Kidney glomerular epithelial cell (primary cell): ENCODE results near the gene SCYGR3.

Source experiments
- DNase-seq: peaks from one replicate; lab custom pipeline; 2025; lab: John Stamatoyannopoulos, UW

The SCYGR3 gene, protein sequence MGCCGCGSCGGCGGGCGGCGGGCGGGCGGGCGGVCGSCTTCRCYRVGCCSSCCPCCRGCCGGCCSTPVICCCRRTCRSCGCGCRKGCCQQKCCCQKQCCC

DNA sequence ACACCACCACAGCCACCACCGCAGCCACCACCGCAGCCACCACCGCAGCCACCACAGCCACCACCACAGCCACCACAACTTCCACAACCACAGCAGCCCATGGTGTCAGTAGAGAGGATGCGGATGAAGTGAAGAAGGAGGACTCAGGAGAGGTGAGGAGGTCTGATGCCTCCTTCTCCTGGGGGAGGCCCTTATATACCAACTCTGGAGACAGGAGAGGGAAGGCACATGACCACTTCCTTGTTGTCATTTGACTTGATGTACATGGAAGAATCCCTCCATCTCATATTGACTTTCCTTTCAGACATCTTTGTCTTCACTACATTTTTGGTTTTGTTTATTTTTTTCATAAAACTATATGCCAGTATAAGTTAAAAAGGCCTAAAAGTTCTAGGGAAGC, at the start of gene SCYGR3:
Gene SCYGR3 (minus strand): TSS at position 101 of the 400 bp plus-strand sequence. CDS start 0 bp downstream, at position 101.
- no peak for DNase-seq

DNA sequence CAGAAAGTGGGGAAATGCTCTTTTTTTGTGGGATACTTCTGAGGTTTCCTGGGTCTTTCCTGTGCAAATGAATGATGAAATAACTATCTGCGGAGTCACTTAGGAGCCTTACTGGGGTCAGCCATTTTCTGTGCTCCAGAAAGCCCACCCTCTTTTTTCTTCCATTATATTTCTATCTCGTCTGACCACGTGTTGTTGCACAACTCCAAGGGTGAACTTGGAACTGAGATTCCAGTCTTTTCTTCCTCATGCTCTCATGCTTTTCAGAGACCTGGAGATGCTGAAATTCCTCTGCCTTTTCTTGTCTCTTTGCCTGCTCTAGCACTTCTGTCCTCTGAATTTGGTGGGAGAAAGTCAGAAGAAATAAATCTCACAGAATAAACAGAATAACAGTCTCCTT, 47.2 kb upstream of the SCYGR3 start:
- no peak for DNase-seq

DNA sequence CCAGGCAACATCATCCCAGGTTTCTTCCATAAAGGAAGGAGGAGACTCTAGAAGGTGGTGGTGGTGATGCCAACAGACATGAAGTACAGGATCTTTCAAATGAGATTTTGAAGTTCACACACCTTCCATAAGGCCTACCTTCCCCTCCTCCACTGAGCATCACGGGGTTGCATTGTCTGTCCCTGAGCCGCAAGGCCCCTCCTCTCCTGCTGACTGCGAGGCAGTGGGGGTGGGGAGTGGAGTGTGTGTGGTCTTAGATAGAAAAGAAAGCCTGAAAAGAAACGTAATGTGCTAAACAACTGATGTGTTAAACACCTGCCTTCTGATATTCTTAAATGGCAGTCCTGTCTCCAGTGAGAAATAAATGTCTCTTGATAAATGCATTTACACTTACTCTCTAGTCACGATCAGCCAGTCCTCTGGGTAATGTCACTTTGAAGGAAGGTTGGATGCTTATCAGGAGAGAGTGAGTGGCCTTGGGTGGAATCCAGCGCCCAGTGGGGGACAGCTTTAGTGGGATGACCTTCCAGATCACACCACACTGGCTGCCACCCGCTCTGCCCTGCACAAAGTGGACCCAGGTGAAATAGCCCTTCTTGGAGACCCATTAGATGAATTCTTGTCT, 46.5 kb upstream of the SCYGR3 start:
- DNase-seq: no peak

DNA sequence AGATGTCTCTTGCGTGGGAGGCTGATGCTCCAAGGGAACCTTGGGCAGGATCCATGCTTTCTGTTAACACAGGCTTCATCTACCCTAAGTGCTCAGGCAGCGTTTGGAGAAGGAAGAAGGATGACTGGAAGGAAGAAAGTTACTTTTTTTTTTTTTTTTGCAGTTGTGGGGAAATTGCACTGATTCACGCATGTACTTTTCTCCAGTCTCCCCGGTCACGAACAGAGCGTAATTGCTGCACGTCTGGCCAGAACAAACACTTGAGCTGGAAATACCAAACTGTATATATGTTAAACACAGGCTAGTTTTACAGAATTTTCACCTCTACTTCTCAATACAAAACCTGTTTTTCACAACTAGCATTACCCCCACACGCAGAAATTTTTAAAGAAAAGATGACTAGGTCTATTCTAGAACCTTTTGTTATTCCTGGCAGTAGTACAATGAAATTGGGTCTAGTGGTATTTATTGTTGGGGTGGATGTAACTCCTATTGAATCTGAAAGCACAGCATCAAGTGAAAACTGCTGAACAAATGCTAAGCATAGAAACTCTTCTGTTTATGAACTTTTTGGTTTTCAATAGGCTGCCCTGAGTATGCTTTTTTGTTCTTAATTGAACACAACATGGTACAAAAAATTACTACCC, 42.7 kb upstream of the SCYGR3 start:
- DNase-seq: no peak

DNA sequence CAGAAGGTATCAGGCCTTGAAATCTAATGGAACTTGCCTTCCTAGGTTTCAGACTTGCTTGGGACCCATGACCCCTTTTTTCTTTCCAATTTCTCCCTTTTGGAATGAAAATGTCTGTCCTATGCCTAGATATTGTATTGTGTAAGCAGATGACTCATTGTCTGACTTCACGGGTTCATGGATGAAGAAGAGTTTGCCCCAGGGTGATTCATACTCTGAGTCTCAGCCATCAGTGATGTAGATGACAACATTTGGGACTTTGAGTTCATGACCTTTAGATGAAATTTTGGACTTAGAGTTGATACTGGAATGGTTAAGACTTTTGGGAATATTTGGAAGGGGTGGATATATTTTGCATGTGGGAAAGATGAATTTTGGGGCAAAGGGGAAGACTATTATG, 40.8 kb upstream of the SCYGR3 start:
- peak; percentile 44 for DNase-seq

DNA sequence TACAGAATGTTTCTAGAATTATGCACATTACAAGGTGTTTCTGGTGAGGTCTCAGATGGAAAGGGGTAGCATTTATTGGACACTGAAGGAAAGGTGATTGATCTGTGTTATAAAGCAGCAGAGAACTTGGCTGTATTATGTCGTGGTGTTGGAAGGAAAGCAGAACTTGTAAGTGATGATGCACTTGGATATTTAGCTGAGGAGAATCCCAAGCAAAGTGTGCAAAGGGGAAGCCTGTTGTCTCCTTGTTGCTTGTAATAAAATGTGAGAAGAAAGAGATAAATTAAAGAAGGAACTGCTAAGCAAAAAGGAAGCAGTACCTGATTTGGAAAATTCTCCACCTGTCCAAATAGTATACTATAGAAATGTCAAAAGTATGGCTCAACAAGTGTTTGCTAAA, 39.8 kb upstream of the SCYGR3 start:
- DNase-seq: no peak

DNA sequence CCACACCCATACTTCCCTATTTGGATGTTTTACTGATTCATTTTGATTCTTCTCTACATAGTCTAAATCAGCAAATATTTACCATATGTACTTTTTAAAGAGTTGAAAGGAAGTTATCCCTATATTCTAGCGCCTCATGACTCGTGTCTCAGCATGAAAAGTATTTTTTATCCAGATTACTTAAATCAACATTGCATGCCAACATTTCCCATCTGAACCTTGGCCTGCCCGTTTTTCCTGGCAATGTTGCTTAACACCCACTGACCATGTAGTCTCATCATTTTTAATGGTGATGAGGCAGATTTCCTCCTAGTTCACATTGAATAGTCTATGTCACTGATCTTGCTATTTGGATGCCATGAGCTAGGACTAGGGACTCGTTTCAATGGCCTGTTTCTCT, 38.8 kb upstream of the SCYGR3 start:
- no peak for DNase-seq

DNA sequence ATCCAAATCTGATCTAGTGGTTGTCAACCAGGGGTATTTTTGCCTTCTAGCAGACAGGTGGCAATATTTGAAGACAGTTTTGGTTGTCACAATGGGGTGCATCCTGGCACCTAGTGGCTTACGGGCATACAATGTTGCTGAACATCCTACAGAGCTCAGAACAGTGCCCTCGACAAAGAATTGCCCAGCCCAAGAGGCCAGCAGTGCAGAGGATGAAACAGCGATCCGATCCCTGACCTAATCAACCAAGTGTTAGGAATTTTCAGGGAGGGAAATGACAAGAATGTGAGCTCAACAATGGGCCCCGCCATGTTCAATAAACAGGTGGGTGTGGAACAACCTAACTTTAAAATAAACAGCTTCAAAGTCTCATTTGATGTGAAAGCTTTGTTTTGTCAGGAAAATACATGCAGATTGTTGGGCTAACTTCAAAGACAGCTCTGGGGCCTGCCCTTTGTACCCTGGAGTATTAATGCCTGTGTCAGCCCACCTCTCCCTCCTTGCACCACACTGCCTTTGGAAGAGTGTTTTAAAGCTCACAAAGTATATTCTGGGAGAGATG, 29.4 kb upstream of the SCYGR3 start:
- DNase-seq: no peak

DNA sequence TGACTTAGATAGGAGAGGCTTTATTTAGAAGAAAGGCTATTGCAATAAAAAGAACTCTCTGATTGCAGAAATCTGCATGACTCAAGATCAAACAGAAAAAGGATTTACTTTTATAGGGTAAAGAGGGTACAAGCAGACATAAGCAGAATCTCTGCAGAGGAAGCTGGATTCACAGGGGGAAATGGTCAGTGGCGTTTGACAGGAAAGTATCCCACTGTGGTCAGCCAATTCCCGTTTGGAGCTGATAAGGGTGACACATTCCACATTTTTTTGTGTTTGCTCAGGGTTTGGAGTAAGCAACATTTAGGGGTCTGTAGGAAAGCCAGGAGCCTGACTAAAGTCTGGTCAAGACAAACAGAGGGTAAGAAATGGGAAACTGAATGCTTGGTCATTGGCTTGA, 28.0 kb upstream of the SCYGR3 start:
- no peak for DNase-seq

DNA sequence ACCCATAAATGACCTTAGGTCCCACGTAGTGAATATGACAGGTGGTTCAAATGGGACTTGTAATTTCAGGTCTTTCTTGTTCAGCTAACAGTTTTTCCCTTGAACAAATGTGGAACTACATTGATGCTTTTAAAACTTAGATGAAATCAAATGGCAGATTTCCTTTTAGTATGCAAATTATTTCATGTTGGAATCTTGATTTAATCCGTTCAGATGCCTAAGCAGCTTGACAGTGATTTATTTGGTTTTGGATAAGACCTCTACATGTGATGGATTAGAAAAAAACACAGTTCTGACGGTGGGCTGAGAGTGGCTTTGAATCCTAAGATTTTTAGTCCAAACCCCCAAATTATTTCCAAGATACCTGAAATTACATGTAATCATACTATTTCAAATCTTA, 19.6 kb upstream of the SCYGR3 start:
- DNase-seq: no peak

DNA sequence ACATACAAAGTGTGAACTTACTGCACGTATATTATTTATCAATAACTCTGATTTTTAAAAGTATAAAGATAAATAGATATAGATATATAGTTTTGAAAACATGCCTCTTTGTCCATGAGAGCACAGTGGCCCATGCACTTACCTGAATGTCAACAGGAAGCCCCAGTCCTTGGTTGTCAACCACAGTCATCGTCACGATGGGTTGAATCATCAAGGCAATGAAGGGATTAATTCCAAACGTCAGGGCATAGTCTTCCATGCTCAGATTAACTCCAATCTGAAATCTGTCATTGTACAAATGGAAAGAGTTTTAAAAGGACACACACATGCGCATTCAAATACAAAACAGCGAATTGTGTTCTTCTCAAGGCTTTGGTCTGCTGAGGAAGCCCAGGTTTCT, 18.2 kb upstream of the SCYGR3 start:
- no peak for DNase-seq

DNA sequence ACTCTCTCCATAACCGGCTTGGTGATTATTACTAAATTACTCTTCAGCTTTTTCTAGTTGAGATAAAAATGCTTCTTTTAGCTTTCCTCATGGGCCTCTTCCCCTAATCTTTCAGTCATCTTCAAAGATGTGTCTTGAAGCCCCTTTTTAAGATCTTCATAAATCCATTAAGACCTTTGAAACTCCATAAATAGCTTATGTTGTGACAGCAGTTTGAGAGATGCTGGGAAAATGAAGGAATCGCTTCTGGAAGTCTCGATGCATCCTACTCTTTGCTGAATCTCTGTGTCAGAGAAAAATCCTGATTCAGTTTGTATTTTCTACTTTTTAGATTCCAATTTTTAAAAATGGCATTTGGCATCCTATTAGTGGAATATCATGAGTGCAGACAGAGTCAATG, 15.7 kb upstream of the SCYGR3 start:
- no peak for DNase-seq

DNA sequence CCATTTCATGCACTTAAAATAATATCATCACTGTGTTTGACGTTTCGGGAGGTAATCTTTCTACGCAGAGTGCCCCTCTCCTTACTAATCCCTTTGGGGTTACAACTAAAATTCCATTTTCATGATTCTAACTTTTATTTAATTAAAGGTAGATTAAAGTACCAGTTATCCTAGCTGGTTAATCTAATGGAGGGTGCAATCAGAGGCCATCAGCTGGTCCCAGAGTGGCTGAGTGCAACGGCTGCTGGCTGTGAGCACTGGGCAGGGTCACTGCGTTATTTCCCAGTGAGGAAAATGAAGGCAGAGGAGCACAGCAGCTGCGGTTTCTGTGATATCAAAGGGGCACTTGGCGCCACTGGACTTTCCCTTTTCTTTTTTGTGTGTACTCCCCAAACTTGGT, 14.8 kb upstream of the SCYGR3 start:
- DNase-seq: no peak

DNA sequence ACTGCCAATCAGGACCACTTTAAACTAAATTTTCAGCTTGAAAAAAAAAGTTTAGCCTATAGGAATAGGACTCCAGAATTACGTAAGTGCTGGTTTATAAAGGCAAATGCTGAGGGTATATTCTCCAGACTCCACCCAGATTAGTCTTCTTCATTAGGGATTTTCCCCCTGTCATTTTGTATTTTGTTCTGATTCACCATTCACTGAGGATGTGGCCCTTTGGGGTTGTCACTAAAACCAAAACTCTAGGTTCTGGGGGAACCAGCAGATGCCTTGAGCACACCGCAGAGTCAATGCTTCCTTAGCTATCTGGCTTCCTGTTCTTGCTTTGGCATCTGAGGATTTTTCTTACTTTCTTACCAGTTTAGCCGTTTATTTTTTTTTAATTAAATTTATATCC, 13.1 kb upstream of the SCYGR3 start:
- DNase-seq: no peak

DNA sequence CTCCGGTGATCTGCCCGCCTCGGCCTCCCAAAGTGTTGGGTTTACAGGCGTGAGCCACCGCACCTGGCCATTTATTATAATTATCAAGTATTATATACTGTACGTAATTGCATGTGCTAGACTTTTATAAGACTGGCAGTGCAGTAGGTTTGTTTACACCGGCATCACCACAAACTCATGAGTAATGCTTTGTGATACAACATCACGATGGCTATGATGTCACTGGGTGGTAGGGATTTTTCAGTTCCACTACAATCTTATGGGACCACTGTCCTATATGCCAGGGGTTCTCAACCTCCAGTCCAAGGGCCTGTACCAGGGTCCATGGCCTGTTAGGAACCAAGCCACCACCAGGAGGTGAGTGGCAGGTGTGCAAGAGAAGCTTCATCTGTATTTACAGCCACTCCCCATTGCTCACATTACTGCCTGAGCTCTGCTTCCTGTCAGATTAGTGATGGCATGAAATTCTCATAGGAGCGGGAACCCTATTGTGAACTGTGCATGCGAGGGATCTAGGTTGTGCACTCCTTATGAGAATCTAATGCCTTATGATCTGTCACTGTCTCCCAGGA, 12.0 kb upstream of the SCYGR3 start:
- DNase-seq: no peak

DNA sequence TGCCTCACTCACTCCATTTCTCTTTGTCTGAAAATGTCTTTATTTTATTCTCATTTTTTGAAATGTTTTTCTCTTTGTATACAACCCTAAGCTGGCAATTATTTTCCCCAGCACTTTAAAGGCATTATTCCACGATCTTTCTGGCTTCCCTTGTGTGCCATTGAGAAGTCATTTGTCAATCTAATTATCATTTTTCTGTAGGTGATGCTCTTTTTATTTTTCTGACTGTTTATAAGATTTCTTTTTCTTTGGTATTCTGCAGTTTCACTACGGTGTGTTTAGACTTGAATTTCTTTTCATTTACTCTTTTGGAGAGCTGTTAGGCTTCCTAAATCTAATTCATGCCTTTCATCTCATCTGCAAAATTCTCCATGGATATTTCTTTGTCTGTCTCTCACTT, 10.8 kb upstream of the SCYGR3 start:
- no peak for DNase-seq

DNA sequence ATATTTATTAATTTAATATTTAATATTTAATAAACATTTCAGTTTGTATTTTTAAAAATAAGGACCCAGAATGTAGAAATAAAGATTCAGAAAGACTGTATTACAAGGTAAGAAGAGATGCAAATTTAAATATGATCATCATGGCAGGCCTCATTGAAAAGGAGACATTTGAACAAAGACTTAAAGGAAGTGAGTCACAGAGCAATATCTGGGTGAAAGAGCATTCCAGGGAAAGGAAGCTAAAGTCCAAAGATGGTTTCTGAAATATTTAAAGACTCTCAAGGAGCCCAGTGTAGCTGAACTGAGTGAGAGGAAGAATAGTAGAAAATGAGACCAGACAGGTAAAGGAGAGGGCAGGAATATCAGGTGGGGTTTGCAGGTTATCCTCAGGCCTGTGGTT, 8.6 kb upstream of the SCYGR3 start:
- peak; percentile 10 for DNase-seq

DNA sequence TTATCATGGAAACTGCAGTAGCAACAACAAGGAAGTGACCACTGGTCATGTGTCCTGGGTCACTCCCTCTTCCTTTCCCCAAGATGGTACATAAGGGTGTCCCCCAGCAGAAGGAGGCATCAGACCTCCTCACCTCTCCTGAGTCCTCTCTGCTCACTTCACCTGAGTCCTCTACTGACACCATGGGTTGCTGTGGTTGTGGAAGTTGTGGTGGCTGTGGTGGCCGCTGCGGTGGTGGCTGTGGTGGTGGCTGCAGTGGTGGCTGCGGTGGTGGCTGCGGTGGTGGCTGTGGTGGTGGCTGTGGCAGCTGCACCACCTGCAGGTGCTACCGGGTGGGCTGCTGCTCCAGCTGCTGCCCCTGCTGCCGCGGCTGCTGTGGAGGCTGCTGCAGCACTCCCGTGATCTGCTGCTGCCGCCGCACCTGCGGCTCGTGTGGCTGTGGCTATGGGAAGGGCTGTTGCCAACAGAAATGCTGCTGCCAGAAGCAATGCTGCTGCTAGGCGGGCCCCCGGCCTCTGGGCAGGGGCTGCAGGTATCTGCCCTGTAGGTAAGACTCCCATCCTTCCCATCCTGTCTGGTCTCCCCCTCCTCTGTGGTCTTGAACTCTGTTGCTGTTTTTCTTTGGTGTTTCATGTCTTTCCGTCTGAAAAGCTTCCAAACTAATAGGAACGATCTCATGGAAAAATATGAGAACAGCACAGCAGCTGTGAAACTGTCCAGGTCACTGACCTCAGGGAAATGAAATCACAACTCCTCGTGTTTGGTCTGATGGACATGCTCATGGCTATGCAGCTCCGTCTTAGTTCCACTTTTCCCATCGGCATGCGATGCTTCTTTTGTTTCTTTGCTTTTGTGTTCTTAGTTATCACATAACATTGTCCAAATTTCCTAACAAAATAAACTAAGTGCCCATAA, 2.9 kb upstream of the SCYGR3 start, which contains the start of gene SCYGR4:
Gene SCYGR4 (plus strand): TSS at position 183 of the 915 bp plus-strand sequence. CDS start 0 bp downstream, at position 183.
- DNase-seq: no peak

DNA sequence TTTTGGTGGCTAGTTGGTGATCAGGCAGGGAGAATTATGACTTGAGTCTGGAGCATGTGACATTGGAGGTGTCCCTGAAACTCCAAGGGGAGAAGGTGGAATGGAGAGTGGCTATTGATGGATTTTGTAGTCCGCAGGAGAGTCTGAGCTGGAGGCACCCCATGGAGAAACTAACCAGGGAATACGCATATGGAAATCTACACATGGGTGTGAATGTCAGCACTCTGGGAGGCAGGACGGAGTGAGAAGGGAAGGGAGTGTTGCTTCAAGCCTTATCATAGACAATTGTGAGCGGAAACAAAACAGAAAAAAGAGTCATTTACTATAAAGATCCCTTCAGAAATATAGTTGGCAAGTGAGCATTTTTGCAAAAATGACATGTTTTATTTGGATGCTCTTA, 2.0 kb upstream of the SCYGR3 start:
- DNase-seq: no peak

DNA sequence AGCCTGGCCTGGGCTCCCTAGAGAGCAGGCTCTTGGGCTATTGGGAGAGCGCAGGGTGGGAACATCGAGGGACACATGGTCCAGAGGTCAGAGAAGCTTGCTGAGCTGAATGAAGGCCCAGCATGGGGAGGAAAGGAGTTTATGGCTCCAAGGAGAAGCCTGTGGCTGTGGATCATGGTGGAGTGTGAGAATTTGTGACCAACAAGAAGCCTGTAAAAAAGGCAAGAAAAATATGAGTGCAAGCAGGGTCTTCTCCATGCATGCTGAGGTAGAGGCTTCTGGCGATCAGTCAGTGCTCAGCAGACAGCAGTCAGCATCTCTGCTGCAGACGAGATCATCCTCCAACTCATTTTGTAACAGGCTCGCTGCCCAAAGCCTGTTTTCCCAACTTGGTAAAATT, 1.3 kb upstream of the SCYGR3 start:
- DNase-seq: no peak

DNA sequence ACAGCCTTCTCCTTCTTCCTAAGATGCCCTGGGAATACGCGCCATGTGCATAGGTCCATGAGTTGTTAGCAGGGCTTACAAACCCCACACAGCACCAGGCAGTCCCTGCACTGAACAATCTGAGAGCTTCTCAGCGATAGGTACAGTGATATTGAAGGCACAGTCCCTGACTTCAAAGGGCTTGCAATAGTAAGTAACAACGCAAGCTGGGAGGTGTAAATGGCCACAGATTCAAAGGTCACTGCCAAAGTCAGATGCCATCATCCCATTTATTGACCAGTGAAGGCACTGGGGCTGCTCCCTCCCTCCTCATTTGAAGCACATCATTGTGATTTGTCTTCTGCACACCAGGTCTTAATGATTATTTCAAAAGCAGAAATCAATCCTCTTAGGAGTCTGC, 541 bp upstream of the SCYGR3 start:
- DNase-seq: no peak

DNA sequence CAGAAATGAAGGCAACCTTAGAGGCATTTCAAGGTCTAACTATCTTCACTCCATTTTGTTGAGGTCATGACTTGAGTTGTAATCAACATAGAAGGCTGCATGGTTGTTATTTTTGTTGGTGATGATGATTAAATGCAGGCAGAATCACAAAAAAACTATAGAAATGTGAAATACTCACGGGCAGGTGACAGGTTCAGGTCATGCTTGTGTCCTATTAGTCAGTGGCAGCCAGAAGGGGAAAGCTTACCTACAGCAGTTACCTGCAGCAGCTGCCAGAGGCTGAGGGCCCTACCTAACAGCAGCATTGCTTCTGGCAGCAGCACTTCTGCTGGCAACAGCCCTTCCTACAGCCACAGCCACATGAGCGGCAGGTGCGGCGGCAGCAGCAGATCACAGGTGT, 394 bp downstream of the SCYGR3 start:
- no peak for DNase-seq
